Memory B cell (primary cell): ENCODE measurements around the gene SH3BP2.
A peak's percentile ranks its signal among the peaks of the same experiment; 100 is the strongest.
"Not testable (repeated sequence)": the region's sequence is repeated elsewhere in the genome, so short reads cannot be mapped to it uniquely, and the experiment has no call there.

Experiments used
- ATAC-seq: fragments of 150-1000 bp; cut with Tn5 transposase; 2 replicates; pipeline ENCODE4 v1.10.0; 2021; ENCODE audit warnings: low read depth, mild to moderate bottlenecking, moderate library complexity
- DNase-seq, 2 donors: peaks; one replicate each; pipeline ENCODE4 v3.0.0; 2022; ENCODE audit warnings: low spot score in 2 of 2
- H3K27ac Mint-ChIP-seq: one replicate; pipeline ENCODE4 v1.8.0; 2022; ENCODE audit warnings: mild to moderate bottlenecking, moderate library complexity, mixed read lengths
- H3K27me3 Mint-ChIP-seq: one replicate; pipeline ENCODE4 v1.8.0; 2022; ENCODE audit warnings: mixed read lengths
- H3K36me3 Mint-ChIP-seq: one replicate; pipeline ENCODE4 v1.8.0; 2022; ENCODE audit warnings: mild to moderate bottlenecking, mixed read lengths
- H3K4me1 Mint-ChIP-seq: one replicate; pipeline ENCODE4 v1.8.0; 2022; ENCODE audit warnings: mixed read lengths
- H3K4me3 Mint-ChIP-seq: one replicate; pipeline ENCODE4 v1.8.0; 2022; ENCODE audit warnings: mild to moderate bottlenecking, moderate library complexity, mixed read lengths
- H3K9me3 Mint-ChIP-seq: one replicate; pipeline ENCODE4 v1.8.0; 2022; ENCODE audit warnings: mixed read lengths

SH3BP2 gene

GRCh38 chr4:2771264-2771663 is 21.6 kb upstream of the SH3BP2 start:
- H3K36me3 Mint-ChIP-seq, result no peaks in the 10 kb centered on the region
- no peak overlapping the region for H3K4me3 Mint-ChIP-seq
- H3K9me3 Mint-ChIP-seq, result peaks cover 4% of the 10 kb centered on the region
- DNase-seq (no peak), ATAC-seq (no peak)
- H3K27me3 Mint-ChIP-seq, result no peaks in the 10 kb centered on the region
- H3K4me1 Mint-ChIP-seq, result peaks cover 9% of the 10 kb centered on the region
- no peak overlapping the region for H3K27ac Mint-ChIP-seq

- H3K27ac Mint-ChIP-seq, ATAC-seq, H3K27me3 Mint-ChIP-seq, H3K4me1 Mint-ChIP-seq, H3K4me3 Mint-ChIP-seq, H3K36me3 Mint-ChIP-seq, DNase-seq: not testable (repeated sequence)
- H3K9me3 Mint-ChIP-seq, result peaks cover 11% of the 10 kb centered on the region
Measured at GRCh38 chr4:2780643-2781042, 12.2 kb upstream of the SH3BP2 start.

- ATAC-seq (no peak), DNase-seq (no peak)
- Mint-ChIP-seq H3K4me1 (peaks cover 16% of the 10 kb centered on the region), H3K4me3 (no peak overlapping the region), H3K36me3 (peaks cover 7% of the 10 kb centered on the region), H3K9me3 (peaks cover 11% of the 10 kb centered on the region), H3K27me3 (no peaks in the 10 kb centered on the region), H3K27ac (no peak overlapping the region)
Measured at GRCh38 chr4:2781911-2782310, 11.0 kb upstream of the SH3BP2 start.

- Mint-ChIP-seq H3K9me3 (peaks cover 11% of the 10 kb centered on the region), H3K4me3 (no peak overlapping the region), H3K27ac (peak overlapping the region; percentile 36), H3K36me3 (peaks cover 7% of the 10 kb centered on the region), H3K27me3 (no peaks in the 10 kb centered on the region), H3K4me1 (peaks cover 29% of the 10 kb centered on the region)
- ATAC-seq, result no peak
- no peak for DNase-seq
Measured at GRCh38 chr4:2783790-2784189, 9.1 kb upstream of the SH3BP2 start.

GRCh38 chr4:2785613-2786012 is 7.3 kb upstream of the SH3BP2 start:
- no peak for DNase-seq
- peak; percentile 39 for ATAC-seq
- H3K4me1 Mint-ChIP-seq, result peaks cover 35% of the 10 kb centered on the region
- peak overlapping the region; percentile 96 for H3K27ac Mint-ChIP-seq
- no peaks in the 10 kb centered on the region for H3K27me3 Mint-ChIP-seq
- H3K36me3 Mint-ChIP-seq, result peaks cover 7% of the 10 kb centered on the region
- H3K4me3 Mint-ChIP-seq, result no peak overlapping the region
- peaks cover 11% of the 10 kb centered on the region for H3K9me3 Mint-ChIP-seq

- peak; percentile 78 for ATAC-seq
- Mint-ChIP-seq H3K4me3 (peak overlapping the region; percentile 49), H3K9me3 (peaks cover 11% of the 10 kb centered on the region), H3K4me1 (peaks cover 37% of the 10 kb centered on the region), H3K36me3 (peaks cover 6% of the 10 kb centered on the region), H3K27me3 (no peaks in the 10 kb centered on the region), H3K27ac (peak overlapping the region; percentile 96)
- DNase-seq, result peak; percentile 68
Measured at GRCh38 chr4:2786152-2786671, 6.7 kb upstream of the SH3BP2 start.

GRCh38 chr4:2786794-2787229 is 6.1 kb upstream of the SH3BP2 start:
- Mint-ChIP-seq H3K36me3 (peaks cover 5% of the 10 kb centered on the region), H3K4me3 (peak overlapping the region; percentile 69), H3K27me3 (no peaks in the 10 kb centered on the region), H3K27ac (peak overlapping the region; percentile 96), H3K9me3 (peaks cover 9% of the 10 kb centered on the region), H3K4me1 (peaks cover 40% of the 10 kb centered on the region)
- ATAC-seq (no peak), DNase-seq (peak in 1 of 2 donors; percentile 49)

- H3K27me3 Mint-ChIP-seq, result no peaks in the 10 kb centered on the region
- H3K27ac Mint-ChIP-seq, result peak overlapping the region; percentile 96
- H3K9me3 Mint-ChIP-seq, result peaks cover 6% of the 10 kb centered on the region
- H3K4me3 Mint-ChIP-seq, result peak overlapping the region; percentile 69
- peak; percentile 63 for ATAC-seq
- peaks cover 5% of the 10 kb centered on the region for H3K36me3 Mint-ChIP-seq
- H3K4me1 Mint-ChIP-seq, result peaks cover 44% of the 10 kb centered on the region
- peak in 1 of 2 donors; percentile 44 for DNase-seq
Measured at GRCh38 chr4:2787230-2788100, 5.4 kb upstream of the SH3BP2 start.

- H3K4me3 Mint-ChIP-seq, result peak overlapping the region; percentile 9
- peaks cover 44% of the 10 kb centered on the region for H3K4me1 Mint-ChIP-seq
- H3K36me3 Mint-ChIP-seq, result peaks cover 5% of the 10 kb centered on the region
- ATAC-seq, result no peak
- H3K27ac Mint-ChIP-seq, result peak overlapping the region; percentile 96
- DNase-seq, result no peak
- peaks cover 2% of the 10 kb centered on the region for H3K9me3 Mint-ChIP-seq
- H3K27me3 Mint-ChIP-seq, result no peaks in the 10 kb centered on the region
Measured at GRCh38 chr4:2788101-2788500, 4.8 kb upstream of the SH3BP2 start.

GRCh38 chr4:2788532-2789103 is 4.3 kb upstream of the SH3BP2 start:
- Mint-ChIP-seq H3K27ac (peak overlapping the region; percentile 96), H3K9me3 (peaks cover 2% of the 10 kb centered on the region), H3K4me1 (peaks cover 44% of the 10 kb centered on the region), H3K27me3 (no peaks in the 10 kb centered on the region), H3K36me3 (peaks cover 5% of the 10 kb centered on the region), H3K4me3 (no peak overlapping the region)
- no peak for DNase-seq
- no peak for ATAC-seq

- Mint-ChIP-seq H3K4me3 (no peak overlapping the region), H3K9me3 (no peaks in the 10 kb centered on the region), H3K36me3 (no peaks in the 10 kb centered on the region), H3K4me1 (peaks cover 46% of the 10 kb centered on the region), H3K27me3 (no peaks in the 10 kb centered on the region), H3K27ac (peak overlapping the region; percentile 28)
- ATAC-seq (no peak), DNase-seq (no peak)
Measured at GRCh38 chr4:2789351-2789750, 3.5 kb upstream of the SH3BP2 start.

GRCh38 chr4:2789793-2790582 is 2.9 kb upstream of the SH3BP2 start:
- peaks cover 51% of the 10 kb centered on the region for H3K4me1 Mint-ChIP-seq

GRCh38 chr4:2790583-2791517 is 2.0 kb upstream of the SH3BP2 start:
- H3K4me1 Mint-ChIP-seq, result peaks cover 45% of the 10 kb centered on the region

More at GRCh38 chr4:2789793-2790582, 2.9 kb upstream of the SH3BP2 start:
- Mint-ChIP-seq H3K27ac (peak overlapping the region; percentile 28), H3K4me3 (no peak overlapping the region), H3K27me3 (no peaks in the 10 kb centered on the region), H3K36me3 (no peaks in the 10 kb centered on the region), H3K9me3 (no peaks in the 10 kb centered on the region)
- DNase-seq, result no peak
- no peak for ATAC-seq

More at GRCh38 chr4:2790583-2791517, 2.0 kb upstream of the SH3BP2 start:
- Mint-ChIP-seq H3K4me3 (no peak overlapping the region), H3K9me3 (no peaks in the 10 kb centered on the region), H3K27me3 (no peaks in the 10 kb centered on the region), H3K36me3 (no peaks in the 10 kb centered on the region), H3K27ac (peak overlapping the region; percentile 62)
- no peak for ATAC-seq
- DNase-seq, result no peak
